Cardiac fibroblast (primary cell): ENCODE measurements around the gene ISCU.

ENCODE experiments used
- DNase-seq, 2 donors: peaks; one replicate each; pipeline versions ENCODE4 v3.0.0 to v3.0.0-alpha.2; 2010; ENCODE audit warnings: low read depth in 2 of 2
- H3K4me3 ChIP-seq, 2 donors: replicated peaks in 1 of 2; 1 replicate in 1 of 2; 2 replicates in 1 of 2; pipeline ENCODE4 v1.5.1; 2011; ENCODE audit warnings: low read depth in 2 of 2, low read length in 2 of 2, mild to moderate bottlenecking in 2 of 2, moderate library complexity in 1 of 2
- TF ChIP-seq, protein P1 (sequence below): IDR thresholded peaks from one replicate; pipeline ENCODE4 v1.5.1; 2011; ENCODE audit warnings: low read depth, mild to moderate bottlenecking, low read length, inconsistent platforms

ISCU gene

DNA sequence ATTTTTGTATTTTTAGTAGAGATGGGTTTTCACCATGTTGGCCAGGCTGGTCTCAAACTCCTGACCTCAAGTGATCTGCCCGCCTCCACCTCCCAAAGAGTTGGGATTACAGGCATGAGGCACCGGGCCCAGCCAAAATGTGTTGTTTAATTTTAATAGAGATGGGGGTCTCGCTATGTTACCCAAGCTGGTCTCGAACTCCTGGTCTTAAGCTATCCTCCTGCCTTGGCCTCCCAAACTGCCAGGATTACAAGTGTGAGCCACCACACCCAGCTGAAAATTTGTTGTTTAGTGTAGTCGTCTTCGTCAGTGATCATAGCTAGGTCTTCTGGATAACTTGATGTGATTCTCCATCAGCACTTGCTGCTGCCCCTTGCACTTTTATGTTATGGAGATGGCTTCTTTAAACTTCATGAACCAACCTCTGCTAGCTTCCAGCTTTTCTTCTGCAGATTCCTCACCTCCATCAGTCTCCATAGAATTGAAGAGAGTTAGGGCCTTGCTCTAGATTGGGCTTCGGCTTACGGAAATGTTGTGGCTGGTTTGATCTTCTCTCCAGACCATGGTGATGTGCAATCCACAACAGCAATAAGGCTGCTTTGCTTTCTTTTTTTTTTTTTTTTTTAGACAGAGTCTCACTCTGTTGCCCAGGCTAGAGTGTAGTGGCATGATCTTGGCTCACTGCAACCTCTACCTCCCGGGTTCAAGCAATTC is 13.0 kb downstream of the ISCU start:
- no peak overlapping the region for H3K4me3 ChIP-seq
- TF ChIP-seq, protein P1, sequence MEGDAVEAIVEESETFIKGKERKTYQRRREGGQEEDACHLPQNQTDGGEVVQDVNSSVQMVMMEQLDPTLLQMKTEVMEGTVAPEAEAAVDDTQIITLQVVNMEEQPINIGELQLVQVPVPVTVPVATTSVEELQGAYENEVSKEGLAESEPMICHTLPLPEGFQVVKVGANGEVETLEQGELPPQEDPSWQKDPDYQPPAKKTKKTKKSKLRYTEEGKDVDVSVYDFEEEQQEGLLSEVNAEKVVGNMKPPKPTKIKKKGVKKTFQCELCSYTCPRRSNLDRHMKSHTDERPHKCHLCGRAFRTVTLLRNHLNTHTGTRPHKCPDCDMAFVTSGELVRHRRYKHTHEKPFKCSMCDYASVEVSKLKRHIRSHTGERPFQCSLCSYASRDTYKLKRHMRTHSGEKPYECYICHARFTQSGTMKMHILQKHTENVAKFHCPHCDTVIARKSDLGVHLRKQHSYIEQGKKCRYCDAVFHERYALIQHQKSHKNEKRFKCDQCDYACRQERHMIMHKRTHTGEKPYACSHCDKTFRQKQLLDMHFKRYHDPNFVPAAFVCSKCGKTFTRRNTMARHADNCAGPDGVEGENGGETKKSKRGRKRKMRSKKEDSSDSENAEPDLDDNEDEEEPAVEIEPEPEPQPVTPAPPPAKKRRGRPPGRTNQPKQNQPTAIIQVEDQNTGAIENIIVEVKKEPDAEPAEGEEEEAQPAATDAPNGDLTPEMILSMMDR: no peak
- DNase-seq: peak in 1 of 2 donors; percentile 27

DNA sequence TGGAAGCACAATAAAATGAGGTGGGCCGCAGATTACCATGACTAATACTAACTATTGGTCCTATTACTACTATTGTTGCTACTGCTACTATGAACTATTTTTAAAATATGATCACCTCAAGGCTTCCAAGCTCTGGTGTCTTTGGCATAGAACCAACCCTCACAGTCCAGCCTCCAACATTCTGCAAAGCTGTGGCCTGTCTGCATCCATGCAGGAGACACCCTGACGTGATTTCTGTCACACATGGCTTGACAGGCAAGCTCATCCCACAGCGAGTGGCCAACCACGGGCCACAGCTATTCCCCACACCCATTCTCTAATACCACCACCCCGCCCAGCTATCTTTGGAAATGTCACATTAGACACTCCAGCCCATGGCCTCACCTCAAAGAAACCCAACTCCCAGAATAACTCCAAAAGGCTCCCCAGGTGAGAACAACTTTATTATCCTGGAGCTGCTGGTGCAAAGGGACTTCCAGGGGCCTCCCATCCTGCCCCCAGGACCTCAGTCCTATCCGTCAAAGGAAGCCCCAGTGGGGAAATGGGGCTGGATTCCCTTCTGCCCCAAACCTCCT is 14.4 kb downstream of the ISCU start:
- DNase-seq: no peak
- no peak overlapping the region for H3K4me3 ChIP-seq
- TF ChIP-seq, protein P1: no peak

DNA sequence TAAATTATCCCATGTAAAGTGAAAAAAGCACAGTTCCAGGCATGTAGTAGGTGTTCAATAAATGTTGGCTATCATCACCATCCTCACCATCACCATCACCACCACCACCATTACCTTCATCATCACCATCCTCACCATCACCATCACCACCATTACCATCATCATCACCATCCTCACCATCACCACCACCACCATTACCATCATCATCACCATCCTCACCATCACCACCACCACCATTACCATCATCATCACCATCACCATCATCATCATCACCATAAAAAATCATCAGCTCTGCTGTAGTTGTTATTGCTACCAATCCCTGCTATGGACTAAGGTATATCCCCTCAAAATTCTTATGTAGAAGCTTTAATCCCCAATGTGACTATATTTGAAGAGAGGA is 15.1 kb downstream of the ISCU start:
- no peak for DNase-seq
- no peak overlapping the region for H3K4me3 ChIP-seq
- TF ChIP-seq, protein P1: no peak

DNA sequence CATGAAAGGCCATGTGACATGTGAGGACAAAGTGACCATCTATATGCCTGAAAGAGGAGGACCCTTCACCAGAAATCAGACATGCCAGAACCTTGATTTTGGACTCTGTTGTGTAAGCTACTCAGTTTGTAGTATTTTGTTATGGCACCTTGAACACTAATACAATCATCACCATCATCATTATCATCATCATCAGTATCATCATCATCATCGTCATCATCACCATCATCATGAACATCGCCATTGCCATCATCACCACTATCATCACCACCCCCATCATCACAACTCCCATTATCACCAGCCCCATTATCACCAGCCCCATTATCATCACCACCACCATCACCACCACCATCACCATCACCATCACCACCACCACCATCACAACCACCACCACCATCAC is 15.9 kb downstream of the ISCU start:
- TF ChIP-seq, protein P1: no peak
- H3K4me3 ChIP-seq: no peak overlapping the region
- no peak for DNase-seq

DNA sequence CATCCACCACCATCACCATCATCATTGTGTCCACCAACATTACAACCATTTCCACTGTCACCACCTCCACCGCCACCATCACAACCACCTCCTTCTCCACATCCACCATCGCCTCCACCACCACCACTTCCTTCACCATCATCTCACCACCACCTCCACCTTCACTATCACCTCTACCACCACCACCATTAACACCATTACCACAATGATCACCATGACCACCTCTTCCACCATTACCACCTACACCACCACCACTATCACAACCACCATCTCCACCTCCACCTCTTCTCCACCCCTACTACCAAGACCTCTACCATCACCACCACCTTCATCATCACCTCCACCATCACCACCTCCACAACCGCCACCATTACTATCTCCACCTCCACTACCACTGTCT is 16.4 kb downstream of the ISCU start:
- H3K4me3 ChIP-seq: no peak overlapping the region
- DNase-seq: no peak
- TF ChIP-seq, protein P1: no peak

DNA sequence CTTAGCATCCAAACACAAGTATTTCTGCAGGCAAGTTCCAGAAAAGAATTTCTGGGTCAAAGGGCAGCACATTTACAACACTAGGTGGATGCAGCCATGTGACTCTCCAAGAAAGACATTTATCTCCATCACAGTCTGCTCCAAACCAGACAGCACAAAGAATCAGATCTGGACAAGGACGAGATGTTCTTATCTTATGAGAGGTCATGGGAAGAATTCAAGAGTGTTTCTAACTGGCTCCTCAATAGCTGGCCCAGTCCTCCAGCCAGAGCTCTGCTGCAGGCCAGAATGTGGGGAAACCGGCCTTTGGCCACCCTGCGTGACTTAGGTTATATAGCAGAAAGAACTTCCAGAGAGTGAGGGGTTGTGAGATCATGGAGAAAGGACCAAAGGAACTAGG is 18.1 kb downstream of the ISCU start:
- no peak overlapping the region for H3K4me3 ChIP-seq
- peak in 1 of 2 donors; percentile 60 for DNase-seq
- TF ChIP-seq, protein P1: no peak
